Ishikawa (cell line): ENCODE results near the gene SMIM27.

Source experiments
- CEBPB ChIP-seq: IDR thresholded peaks from 2 replicates; pipeline ENCODE4 v1.6.1; 2012
- CREB1 ChIP-seq: IDR thresholded peaks from 2 replicates; pipeline ENCODE4 v1.6.1; 2012; ENCODE audit warnings: low read depth
- EP300 ChIP-seq: IDR thresholded peaks from 2 replicates; pipeline ENCODE4 v1.6.1; 2012; ENCODE audit warnings: borderline replicate concordance
- FOXM1 ChIP-seq: IDR thresholded peaks from 2 replicates; pipeline ENCODE4 v1.6.1; 2012; ENCODE audit warnings: low read depth, borderline replicate concordance
- RAD21 ChIP-seq: IDR thresholded peaks from 2 replicates; pipeline ENCODE4 v1.6.1; 2012; ENCODE audit warnings: low read depth
- USF1 ChIP-seq: IDR thresholded peaks from 2 replicates; pipeline ENCODE4 v1.6.1; 2012
- YY1 ChIP-seq: IDR thresholded peaks from 2 replicates; pipeline ENCODE4 v1.6.1; 2012; ENCODE audit warnings: low read depth
- TF ChIP-seq, protein P1 (sequence below): IDR thresholded peaks from 2 replicates; pipeline ENCODE4 v1.6.1; 2012

DNA sequence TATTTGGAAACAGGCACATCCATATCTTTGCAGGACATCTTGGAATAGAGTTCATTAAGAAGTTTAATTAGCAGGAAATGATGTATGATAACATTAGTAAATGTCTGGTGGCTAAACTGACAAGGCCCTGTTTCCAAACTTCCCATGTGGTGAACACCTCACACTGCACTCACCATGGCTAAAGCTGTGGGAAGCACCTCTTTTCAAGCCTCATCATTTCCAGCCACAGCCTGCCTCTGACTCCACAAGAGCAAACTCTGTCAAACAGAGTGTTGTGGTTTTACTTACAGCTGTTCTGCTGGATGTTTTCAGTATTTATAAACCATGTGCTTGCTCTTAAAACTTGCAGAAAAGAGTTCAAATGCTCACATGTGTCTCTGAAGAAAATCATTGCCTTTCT lies 35.8 kb downstream of the SMIM27 start:
- no peak for TF ChIP-seq CREB1
- no peak for TF ChIP-seq USF1
- TF ChIP-seq EP300: no peak
- TF ChIP-seq YY1: no peak
- TF ChIP-seq CEBPB: no peak
- TF ChIP-seq RAD21: no peak
- TF ChIP-seq, protein P1, sequence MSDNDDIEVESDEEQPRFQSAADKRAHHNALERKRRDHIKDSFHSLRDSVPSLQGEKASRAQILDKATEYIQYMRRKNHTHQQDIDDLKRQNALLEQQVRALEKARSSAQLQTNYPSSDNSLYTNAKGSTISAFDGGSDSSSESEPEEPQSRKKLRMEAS: no peak
- no peak for TF ChIP-seq FOXM1
